Measurements from ENCODE around the gene ZBTB24. TPM values are rescaled to one million over a fixed set of nuclear protein-coding genes. Genes with fewer than 3 reads are reported as not detected.

ZBTB24 gene
- total RNA-seq, 1 donor from 2014 or later = 6.4 TPM

DNA sequence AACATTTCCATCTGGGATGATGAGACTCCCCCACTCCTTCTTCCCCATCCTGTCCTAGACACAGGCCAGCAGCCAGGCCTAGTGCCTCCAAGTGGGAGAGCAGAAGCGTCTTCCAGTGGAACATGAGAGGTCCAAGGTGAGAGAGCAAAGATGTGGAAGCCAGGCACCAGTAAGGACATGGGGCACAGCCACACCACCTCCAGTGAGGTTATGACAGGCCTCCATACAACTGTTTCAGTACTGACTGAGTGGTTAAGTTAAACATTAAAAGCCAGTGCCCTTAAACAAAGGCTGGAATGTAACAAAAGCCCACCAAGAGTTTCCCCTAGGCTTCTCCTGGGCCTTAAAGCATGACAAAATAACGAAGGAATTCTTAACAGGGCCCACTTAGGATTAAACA lies 5.3 kb downstream of the ZBTB24 start:
- Mint-ChIP-seq H3K27me3 (ENCODE audit: unreplicated experiment) (peaks cover 2% of the 10 kb centered on the region), H3K4me3 (ENCODE audit: unreplicated experiment) (no peak overlapping the region), H3K27ac (ENCODE audit: unreplicated experiment) (no peak overlapping the region), H3K9me3 (ENCODE audit: unreplicated experiment) (no peaks in the 10 kb centered on the region), H3K4me1 (ENCODE audit: low read depth, unreplicated experiment) (peaks cover 8% of the 10 kb centered on the region), H3K36me3 (ENCODE audit: unreplicated experiment) (peaks cover 9% of the 10 kb centered on the region)
- no peak for DNase-seq
- TF ChIP-seq, protein P1, sequence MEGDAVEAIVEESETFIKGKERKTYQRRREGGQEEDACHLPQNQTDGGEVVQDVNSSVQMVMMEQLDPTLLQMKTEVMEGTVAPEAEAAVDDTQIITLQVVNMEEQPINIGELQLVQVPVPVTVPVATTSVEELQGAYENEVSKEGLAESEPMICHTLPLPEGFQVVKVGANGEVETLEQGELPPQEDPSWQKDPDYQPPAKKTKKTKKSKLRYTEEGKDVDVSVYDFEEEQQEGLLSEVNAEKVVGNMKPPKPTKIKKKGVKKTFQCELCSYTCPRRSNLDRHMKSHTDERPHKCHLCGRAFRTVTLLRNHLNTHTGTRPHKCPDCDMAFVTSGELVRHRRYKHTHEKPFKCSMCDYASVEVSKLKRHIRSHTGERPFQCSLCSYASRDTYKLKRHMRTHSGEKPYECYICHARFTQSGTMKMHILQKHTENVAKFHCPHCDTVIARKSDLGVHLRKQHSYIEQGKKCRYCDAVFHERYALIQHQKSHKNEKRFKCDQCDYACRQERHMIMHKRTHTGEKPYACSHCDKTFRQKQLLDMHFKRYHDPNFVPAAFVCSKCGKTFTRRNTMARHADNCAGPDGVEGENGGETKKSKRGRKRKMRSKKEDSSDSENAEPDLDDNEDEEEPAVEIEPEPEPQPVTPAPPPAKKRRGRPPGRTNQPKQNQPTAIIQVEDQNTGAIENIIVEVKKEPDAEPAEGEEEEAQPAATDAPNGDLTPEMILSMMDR (IDR thresholded peaks at IDR 0.05; ENCODE audit: partially characterized antibody, unreplicated experiment) = no peak

- TF ChIP-seq, protein P1 (IDR thresholded peaks at IDR 0.05; ENCODE audit: partially characterized antibody, unreplicated experiment) = no peak
- peaks cover 8% of the 10 kb centered on the region for H3K4me1 Mint-ChIP-seq (ENCODE audit: low read depth, unreplicated experiment)
- H3K36me3 Mint-ChIP-seq (ENCODE audit: unreplicated experiment) = peaks cover 9% of the 10 kb centered on the region
- no peak for DNase-seq
- H3K27me3 Mint-ChIP-seq (ENCODE audit: unreplicated experiment) = no peaks in the 10 kb centered on the region
- H3K27ac Mint-ChIP-seq (ENCODE audit: unreplicated experiment) = no peak overlapping the region
- no peak overlapping the region for H3K4me3 Mint-ChIP-seq (ENCODE audit: unreplicated experiment)
- no peaks in the 10 kb centered on the region for H3K9me3 Mint-ChIP-seq (ENCODE audit: unreplicated experiment)
Measured at GRCh38 chr6:109477184-109477583, 5.8 kb downstream of the ZBTB24 start.

DNA sequence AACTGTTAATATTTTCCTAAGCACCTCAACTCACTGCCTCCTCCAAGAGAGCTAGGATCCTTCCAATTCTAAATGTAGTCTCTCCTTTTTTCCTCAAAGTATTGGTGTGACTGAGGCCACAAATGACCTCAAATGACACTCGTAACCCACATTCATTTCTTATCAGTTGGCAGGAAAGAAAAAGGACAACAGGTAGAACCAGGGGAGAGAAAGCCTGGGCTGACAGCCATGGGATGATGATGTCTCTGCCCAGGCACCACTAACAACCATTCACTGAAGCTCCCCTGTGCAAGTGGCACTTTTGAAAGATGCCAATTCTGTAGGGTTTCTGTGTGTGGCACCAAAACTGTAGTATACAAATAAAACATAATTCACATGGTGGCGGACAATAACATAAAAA lies 7.4 kb downstream of the ZBTB24 start:
- H3K27ac Mint-ChIP-seq (ENCODE audit: unreplicated experiment) = no peak overlapping the region
- TF ChIP-seq, protein P1 (IDR thresholded peaks at IDR 0.05; ENCODE audit: partially characterized antibody, unreplicated experiment) = no peak
- no peaks in the 10 kb centered on the region for H3K9me3 Mint-ChIP-seq (ENCODE audit: unreplicated experiment)
- no peak overlapping the region for H3K4me3 Mint-ChIP-seq (ENCODE audit: unreplicated experiment)
- no peak for DNase-seq
- peaks cover 8% of the 10 kb centered on the region for H3K4me1 Mint-ChIP-seq (ENCODE audit: low read depth, unreplicated experiment)
- H3K36me3 Mint-ChIP-seq (ENCODE audit: unreplicated experiment) = peaks cover 9% of the 10 kb centered on the region
- no peaks in the 10 kb centered on the region for H3K27me3 Mint-ChIP-seq (ENCODE audit: unreplicated experiment)

DNA sequence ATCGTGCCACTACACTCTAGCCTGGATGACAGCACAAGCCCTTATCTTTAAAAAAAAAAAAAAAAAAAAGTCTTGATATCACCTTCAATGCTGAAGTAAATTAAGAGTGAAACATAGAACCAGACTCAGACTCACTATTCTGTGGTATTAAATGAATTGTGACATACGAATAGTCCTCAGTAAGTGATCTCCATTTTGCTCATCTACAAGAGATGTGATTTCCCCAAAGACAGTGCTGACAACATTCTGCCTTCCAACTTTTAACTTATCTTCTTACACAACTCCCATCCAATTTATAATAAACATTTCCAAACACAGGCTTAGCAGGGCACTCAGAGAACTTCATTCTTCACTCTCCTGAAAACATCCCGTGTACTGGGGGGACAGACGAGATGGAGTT lies 8.0 kb downstream of the ZBTB24 start:
- Mint-ChIP-seq H3K27me3 (ENCODE audit: unreplicated experiment) (no peaks in the 10 kb centered on the region), H3K27ac (ENCODE audit: unreplicated experiment) (no peak overlapping the region), H3K4me1 (ENCODE audit: low read depth, unreplicated experiment) (peaks cover 8% of the 10 kb centered on the region), H3K4me3 (ENCODE audit: unreplicated experiment) (no peak overlapping the region), H3K9me3 (ENCODE audit: unreplicated experiment) (no peaks in the 10 kb centered on the region), H3K36me3 (ENCODE audit: unreplicated experiment) (peaks cover 9% of the 10 kb centered on the region)
- no peak for DNase-seq
- TF ChIP-seq, protein P1 (IDR thresholded peaks at IDR 0.05; ENCODE audit: partially characterized antibody, unreplicated experiment) = no peak

- no peak overlapping the region for H3K4me3 Mint-ChIP-seq (ENCODE audit: unreplicated experiment)
- no peaks in the 10 kb centered on the region for H3K9me3 Mint-ChIP-seq (ENCODE audit: unreplicated experiment)
- DNase-seq = no peak
- no peaks in the 10 kb centered on the region for H3K27me3 Mint-ChIP-seq (ENCODE audit: unreplicated experiment)
- TF ChIP-seq, protein P1 (IDR thresholded peaks at IDR 0.05; ENCODE audit: partially characterized antibody, unreplicated experiment) = no peak
- no peaks in the 10 kb centered on the region for H3K4me1 Mint-ChIP-seq (ENCODE audit: low read depth, unreplicated experiment)
- H3K36me3 Mint-ChIP-seq (ENCODE audit: unreplicated experiment) = peaks cover 6% of the 10 kb centered on the region
- no peak overlapping the region for H3K27ac Mint-ChIP-seq (ENCODE audit: unreplicated experiment)
Measured at GRCh38 chr6:109473120-109473519, 9.9 kb downstream of the ZBTB24 start.
